ENCODE measurements around the gene NADK2.

- TF ChIP-seq POLR2A (conservative IDR thresholded peaks at IDR 0.05): no peak
- TF ChIP-seq DNMT1 (IDR thresholded peaks at IDR 0.05): no peak
- TF ChIP-seq MTA3 (IDR thresholded peaks at IDR 0.05; ENCODE audit: borderline replicate concordance): no peak
Measured at GRCh38 chr5:36250427-36250826, 8.7 kb upstream of the NADK2 start.

Data from K562 (cell line).